D341Med (cell line): ENCODE results near the gene ZNF578.
"Not testable (repeated sequence)": the region's sequence is repeated elsewhere in the genome, so short reads cannot be mapped to it uniquely, and the experiment has no call there.

ENCODE experiments used
- DNase-seq: peaks from one replicate; pipeline ENCODE4 v3.0.0; 2012; ENCODE audit warnings: low spot score

The ZNF578 gene

GRCh38 chr19:52516191-52516590, 62.8 kb downstream of the ZNF578 start:
- no peak for DNase-seq

GRCh38 chr19:52518646-52519045, 65.3 kb downstream of the ZNF578 start:
- DNase-seq: no peak

- not testable (repeated sequence) for DNase-seq
Measured at GRCh38 chr19:52519175-52519574, 65.8 kb downstream of the ZNF578 start.

- no peak for DNase-seq
Measured at GRCh38 chr19:52520013-52520412, 66.7 kb downstream of the ZNF578 start.

GRCh38 chr19:52522551-52522950, 69.2 kb downstream of the ZNF578 start:
- no peak for DNase-seq

GRCh38 chr19:52524086-52524485, 70.7 kb downstream of the ZNF578 start:
- DNase-seq: no peak

- peak; percentile 93 for DNase-seq
Measured at GRCh38 chr19:52527134-52527955, 74.0 kb downstream of the ZNF578 start, which contains the start of gene ZNF808. Gene ZNF808 (plus strand): TSS chr19:52527668. CDS start chr19:52543285, 15,617 bp downstream.

- DNase-seq: peak; percentile 45
Measured at GRCh38 chr19:52527956-52528351, 74.6 kb downstream of the ZNF578 start.

- no peak for DNase-seq
Measured at GRCh38 chr19:52532480-52532879, 79.1 kb downstream of the ZNF578 start.

- no peak for DNase-seq
Measured at GRCh38 chr19:52533901-52534300, 80.5 kb downstream of the ZNF578 start.

- not testable (repeated sequence) for DNase-seq
Measured at GRCh38 chr19:52535385-52535770, 82.0 kb downstream of the ZNF578 start.

GRCh38 chr19:52535771-52536447, 82.6 kb downstream of the ZNF578 start:
- DNase-seq: peak; percentile 91

GRCh38 chr19:52536448-52536800, 83.1 kb downstream of the ZNF578 start:
- DNase-seq: peak; percentile 66

- DNase-seq: not testable (repeated sequence)
Measured at GRCh38 chr19:52538815-52539214, 85.5 kb downstream of the ZNF578 start.

- not testable (repeated sequence) for DNase-seq
Measured at GRCh38 chr19:52541176-52541575, 87.8 kb downstream of the ZNF578 start.

GRCh38 chr19:52541608-52542007, 88.3 kb downstream of the ZNF578 start:
- no peak for DNase-seq

- DNase-seq: not testable (repeated sequence)
Measured at GRCh38 chr19:52542541-52542940, 89.2 kb downstream of the ZNF578 start.

GRCh38 chr19:52542984-52543664, 89.8 kb downstream of the ZNF578 start:
- no peak for DNase-seq

GRCh38 chr19:52554216-52554971, 101.0 kb downstream of the ZNF578 start:
- no peak for DNase-seq

- DNase-seq: no peak
Measured at GRCh38 chr19:52557231-52557995, 104.1 kb downstream of the ZNF578 start.

- not testable (repeated sequence) for DNase-seq
Measured at GRCh38 chr19:52558732-52559445, 105.5 kb downstream of the ZNF578 start.
